Measurements from ENCODE around the gene WDR33. TPM values are rescaled to one million over a fixed set of nuclear protein-coding genes. Genes with fewer than 3 reads are reported as not detected.
A peak's percentile ranks its signal among the peaks of the same experiment; 100 is the strongest.

WDR33 gene
- total RNA-seq (2022), result 46.7 and 50.0 TPM in 2 replicates
- percentile 91 among the genes with signal in this experiment for Bru-seq, nascent RNA
- BruChase-seq, experiment 1, labeled RNA remaining after a 6-hour chase, result percentile 90 among the genes with signal in this experiment
- BruChase-seq, experiment 2, labeled RNA remaining after a 2-hour chase, result percentile 91 among the genes with signal in this experiment
- long read RNA-seq, full-length matches to known transcripts, result 53 of 161 reads
- long read RNA-seq, partial matches to known transcripts, result 12 of 161 reads
- long read RNA-seq, other reads (novel, unspliced or antisense), result 96 of 161 reads

DNA sequence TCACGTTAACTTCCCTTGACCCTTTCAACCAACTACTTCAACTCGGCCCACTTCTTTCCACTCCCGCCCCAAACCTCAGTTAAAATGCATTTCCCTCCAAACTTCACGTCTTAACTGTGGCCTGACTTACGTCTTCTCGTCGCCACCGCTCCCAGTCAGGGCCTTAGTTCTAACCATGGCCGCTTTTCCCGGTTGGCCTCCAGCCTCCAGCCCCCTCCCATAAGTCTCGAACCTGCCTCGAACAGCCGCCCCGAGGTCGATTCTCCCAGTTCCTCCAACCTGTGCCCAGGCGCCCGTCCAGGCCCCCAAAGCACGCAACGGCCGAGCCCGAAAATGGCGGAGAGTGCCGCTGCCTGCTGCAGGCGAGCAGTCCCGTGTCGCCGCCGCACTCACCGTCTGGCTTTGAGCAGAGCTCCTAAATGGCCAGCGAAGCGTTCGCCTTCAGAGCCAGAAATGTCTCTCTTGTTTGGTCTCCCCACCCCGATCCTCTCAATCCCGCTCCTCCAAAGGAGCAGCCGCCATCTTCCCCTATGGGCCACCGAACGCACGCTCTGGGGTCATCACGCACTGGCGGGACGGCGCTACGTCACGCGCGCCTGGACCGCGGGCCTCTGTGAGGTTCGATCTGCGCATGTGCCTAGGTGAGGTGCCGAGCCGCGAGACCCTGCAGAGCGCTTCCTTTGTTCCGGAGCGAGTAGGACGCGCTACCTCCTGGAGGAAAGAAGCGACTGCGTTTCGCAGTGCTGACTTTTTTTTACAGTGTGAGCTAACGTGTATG, at the start of gene WDR33:
TSS of gene WDR33 (minus strand) at position 553 of the 778 bp plus-strand sequence. CDS start 40,190 bp downstream, outside the sequence.
- peak within 1 kb of the TSS; percentile 98 for H3K27ac Mint-ChIP-seq (ENCODE audit: low read depth, unreplicated experiment)
- intact Hi-C loops (cut with micrococcal nuclease), result loop anchor here (1.0 to 10.0 kb wide), 3 partner anchors 40 to 286 kb away; partner anchors contain the start of genes IWS1 and SFT2D3
- H3K27me3 Mint-ChIP-seq (ENCODE audit: insufficient read depth, unreplicated experiment), result no peaks in the 10 kb centered on the region
- BruUV-seq (replicated peaks), result no TSS peak
- H3K4me1 Mint-ChIP-seq (ENCODE audit: insufficient read depth, unreplicated experiment), result peaks cover 20% of the 10 kb centered on the region
- TF ChIP-seq, protein P1, sequence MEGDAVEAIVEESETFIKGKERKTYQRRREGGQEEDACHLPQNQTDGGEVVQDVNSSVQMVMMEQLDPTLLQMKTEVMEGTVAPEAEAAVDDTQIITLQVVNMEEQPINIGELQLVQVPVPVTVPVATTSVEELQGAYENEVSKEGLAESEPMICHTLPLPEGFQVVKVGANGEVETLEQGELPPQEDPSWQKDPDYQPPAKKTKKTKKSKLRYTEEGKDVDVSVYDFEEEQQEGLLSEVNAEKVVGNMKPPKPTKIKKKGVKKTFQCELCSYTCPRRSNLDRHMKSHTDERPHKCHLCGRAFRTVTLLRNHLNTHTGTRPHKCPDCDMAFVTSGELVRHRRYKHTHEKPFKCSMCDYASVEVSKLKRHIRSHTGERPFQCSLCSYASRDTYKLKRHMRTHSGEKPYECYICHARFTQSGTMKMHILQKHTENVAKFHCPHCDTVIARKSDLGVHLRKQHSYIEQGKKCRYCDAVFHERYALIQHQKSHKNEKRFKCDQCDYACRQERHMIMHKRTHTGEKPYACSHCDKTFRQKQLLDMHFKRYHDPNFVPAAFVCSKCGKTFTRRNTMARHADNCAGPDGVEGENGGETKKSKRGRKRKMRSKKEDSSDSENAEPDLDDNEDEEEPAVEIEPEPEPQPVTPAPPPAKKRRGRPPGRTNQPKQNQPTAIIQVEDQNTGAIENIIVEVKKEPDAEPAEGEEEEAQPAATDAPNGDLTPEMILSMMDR (IDR thresholded peaks at IDR 0.05; ENCODE audit: unreplicated experiment), result peak; percentile 18
- ChIA-PET CTCF (interaction anchor here (0.6 to 1.0 kb wide), 7 partner anchors 9 to 497 kb away, joined by 3 to 7 read pairs (median 3); no protein-coding TSS in a partner anchor), POLR2A (interaction anchor here (0.6 to 4.2 kb wide), 28 partner anchors 10 to 409 kb away, joined by 3 to 32 read pairs (median 4); partner anchors contain the start of genes IWS1, POLR2D, SAP130 and SFT2D3)
- no peaks in the 10 kb centered on the region for H3K9me3 Mint-ChIP-seq (ENCODE audit: unreplicated experiment)
- peaks cover 27% of the 10 kb centered on the region for H3K36me3 Mint-ChIP-seq (ENCODE audit: insufficient read depth, unreplicated experiment)
- peak within 1 kb of the TSS; percentile 98 for H3K4me3 Mint-ChIP-seq (ENCODE audit: unreplicated experiment)
- DNase-seq (ENCODE audit: unreplicated experiment), result peak; percentile 91

DNA sequence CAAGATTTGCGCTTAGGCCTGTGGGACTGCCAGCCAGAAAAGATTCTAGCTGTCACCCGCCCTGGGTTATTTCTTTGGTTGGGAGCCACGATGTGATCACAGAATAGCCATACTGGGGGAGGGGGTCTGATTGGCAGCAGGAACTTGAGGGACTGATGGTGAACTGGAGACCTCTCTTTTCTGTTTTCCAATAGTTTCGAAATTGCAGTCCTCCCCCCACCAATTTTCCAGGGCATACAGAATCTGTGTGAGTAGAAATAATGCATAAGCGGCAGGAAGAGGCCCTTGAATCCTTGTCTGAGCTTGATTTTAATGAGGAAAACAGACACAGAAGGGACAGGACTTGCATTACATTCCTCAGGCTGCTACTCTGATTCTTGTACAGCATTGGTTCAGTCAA, 49.2 kb upstream of the WDR33 start:
- Mint-ChIP-seq H3K27ac (ENCODE audit: low read depth, unreplicated experiment) (no peak overlapping the region), H3K9me3 (ENCODE audit: unreplicated experiment) (no peaks in the 10 kb centered on the region), H3K36me3 (ENCODE audit: insufficient read depth, unreplicated experiment) (peaks cover 44% of the 10 kb centered on the region), H3K4me1 (ENCODE audit: insufficient read depth, unreplicated experiment) (peaks cover 9% of the 10 kb centered on the region), H3K4me3 (ENCODE audit: unreplicated experiment) (no peak overlapping the region), H3K27me3 (ENCODE audit: insufficient read depth, unreplicated experiment) (no peaks in the 10 kb centered on the region)
- BruUV-seq (replicated peaks), result no TSS peak
- intact Hi-C loops (cut with micrococcal nuclease), result loop anchor here (5.0 kb wide), 1 partner anchor 232 kb away; the partner anchor contains the start of gene UGGT1
- no peak for DNase-seq (ENCODE audit: unreplicated experiment)
- CTCF ChIA-PET, result interaction anchor here (0.5 to 1.1 kb wide), 3 partner anchors 15 to 149 kb away, joined by 3 read pairs; no protein-coding TSS in a partner anchor
- TF ChIP-seq, protein P1 (IDR thresholded peaks at IDR 0.05; ENCODE audit: unreplicated experiment), result no peak
- POLR2A ChIA-PET, result interaction anchor here (0.6 to 2.9 kb wide), 11 partner anchors 21 to 231 kb away, joined by 3 to 25 read pairs (median 5); partner anchors contain the start of genes AMMECR1L, UGGT1 and WDR33

DNA sequence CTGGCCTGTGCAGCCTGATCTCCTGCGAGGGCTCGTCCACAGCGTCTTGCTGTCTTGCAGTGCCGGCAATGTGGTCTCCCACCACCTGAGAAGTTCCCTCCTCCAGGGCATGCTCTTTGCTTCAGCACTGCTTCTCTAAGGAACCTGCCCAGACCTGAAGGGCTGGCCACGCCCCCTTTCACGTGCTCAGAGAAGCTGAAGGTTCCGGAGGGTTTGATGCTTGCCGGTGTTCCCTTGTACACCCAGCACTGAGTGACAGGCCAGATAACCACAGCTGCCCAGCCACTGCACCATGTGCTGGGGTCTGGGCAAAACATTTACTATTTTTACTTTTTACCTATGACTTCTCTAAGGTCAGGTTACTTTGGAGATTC, 48.7 kb upstream of the WDR33 start:
- peak; percentile 83 for DNase-seq (ENCODE audit: unreplicated experiment)
- TF ChIP-seq, protein P1 (IDR thresholded peaks at IDR 0.05; ENCODE audit: unreplicated experiment), result no peak
- Mint-ChIP-seq H3K9me3 (ENCODE audit: unreplicated experiment) (no peaks in the 10 kb centered on the region), H3K27me3 (ENCODE audit: insufficient read depth, unreplicated experiment) (no peaks in the 10 kb centered on the region), H3K4me3 (ENCODE audit: unreplicated experiment) (peak overlapping the region; percentile 60), H3K27ac (ENCODE audit: low read depth, unreplicated experiment) (no peak overlapping the region), H3K4me1 (ENCODE audit: insufficient read depth, unreplicated experiment) (peaks cover 9% of the 10 kb centered on the region), H3K36me3 (ENCODE audit: insufficient read depth, unreplicated experiment) (peaks cover 40% of the 10 kb centered on the region)
- intact Hi-C loops (cut with micrococcal nuclease), result loop anchor here (5.0 kb wide), 2 partner anchors 87 to 233 kb away; partner anchors contain the start of gene UGGT1
- CTCF ChIA-PET, result interaction anchor here (0.5 to 1.2 kb wide), 3 partner anchors 16 to 30 kb away, joined by 3 to 8 read pairs (median 3); no protein-coding TSS in a partner anchor
- POLR2A ChIA-PET, result interaction anchor here (0.7 to 2.9 kb wide), 12 partner anchors 21 to 231 kb away, joined by 3 to 25 read pairs (median 4); partner anchors contain the start of genes AMMECR1L, UGGT1 and WDR33
- no TSS peak for BruUV-seq (replicated peaks)

Data from MCF 10A (cell line).